Ascending aorta (tissue), 2 donors: Measurements from ENCODE around the gene RNASE8. TPM values are rescaled to one million over a fixed set of nuclear protein-coding genes. Genes with fewer than 3 reads are reported as not detected.

Experiments
- DNase-seq, 2 donors: peaks; one replicate each; pipeline ENCODE4 v3.0.0-alpha.2; 2019; ENCODE audit warnings: low spot score in 2 of 2
- H3K27ac ChIP-seq, 2 donors: fragments of 200-600 bp; sonication (generic); one replicate each; pipeline ENCODE4 v1.5.1; 2016 to 2017; ENCODE audit warnings: mild to moderate bottlenecking in 1 of 2
- H3K27me3 ChIP-seq: fragments of 200-600 bp; sonication (generic); one replicate; pipeline ENCODE4 v1.5.1; 2017
- H3K36me3 ChIP-seq, 2 donors: fragments of 200-600 bp; sonication (generic); one replicate each; pipeline ENCODE4 v1.5.1; 2016
- H3K4me1 ChIP-seq, 2 donors: fragments of 200-600 bp; sonication (generic); one replicate each; pipeline ENCODE4 v1.5.1; 2016 to 2017; ENCODE audit warnings: mild to moderate bottlenecking in 1 of 2
- H3K4me3 ChIP-seq, 2 donors: fragments of 200-600 bp; sonication (generic); one replicate each; pipeline ENCODE4 v1.5.1; 2016 to 2017; ENCODE audit warnings: mild to moderate bottlenecking in 1 of 2
- H3K9me3 ChIP-seq, 2 donors: fragments of 200-600 bp; sonication (generic); one replicate each; pipeline ENCODE4 v1.5.1; 2016
- CTCF ChIP-seq, 3 experiments: fragments of 200-600 bp in 2 of 3; fragments of 450-650 bp in 1 of 3; sonication (generic) in 2 of 3; IDR thresholded peaks; one replicate each; pipeline ENCODE4 v1.5.1; 2016 to 2019; ENCODE audit warnings: antibody characterized with exemption in 3 of 3, mild to moderate bottlenecking in 1 of 3, moderate library complexity in 1 of 3
- intact Hi-C: fragments of 100-400 bp; cut with DNase I; formaldehyde crosslinking; loops from one replicate; pipeline ENCODE4 v1.15.1; 2023
- total RNA-seq: library from RNA; depleted of rRNA; stranded (reverse); fragments of >200 nt; gene quantifications from one replicate; pipeline ENCODE4 v1.1.0, GENCODE V29; 2016

Gene RNASE8
- total RNA-seq, 1 donor from 2014 or later: not detected

DNA sequence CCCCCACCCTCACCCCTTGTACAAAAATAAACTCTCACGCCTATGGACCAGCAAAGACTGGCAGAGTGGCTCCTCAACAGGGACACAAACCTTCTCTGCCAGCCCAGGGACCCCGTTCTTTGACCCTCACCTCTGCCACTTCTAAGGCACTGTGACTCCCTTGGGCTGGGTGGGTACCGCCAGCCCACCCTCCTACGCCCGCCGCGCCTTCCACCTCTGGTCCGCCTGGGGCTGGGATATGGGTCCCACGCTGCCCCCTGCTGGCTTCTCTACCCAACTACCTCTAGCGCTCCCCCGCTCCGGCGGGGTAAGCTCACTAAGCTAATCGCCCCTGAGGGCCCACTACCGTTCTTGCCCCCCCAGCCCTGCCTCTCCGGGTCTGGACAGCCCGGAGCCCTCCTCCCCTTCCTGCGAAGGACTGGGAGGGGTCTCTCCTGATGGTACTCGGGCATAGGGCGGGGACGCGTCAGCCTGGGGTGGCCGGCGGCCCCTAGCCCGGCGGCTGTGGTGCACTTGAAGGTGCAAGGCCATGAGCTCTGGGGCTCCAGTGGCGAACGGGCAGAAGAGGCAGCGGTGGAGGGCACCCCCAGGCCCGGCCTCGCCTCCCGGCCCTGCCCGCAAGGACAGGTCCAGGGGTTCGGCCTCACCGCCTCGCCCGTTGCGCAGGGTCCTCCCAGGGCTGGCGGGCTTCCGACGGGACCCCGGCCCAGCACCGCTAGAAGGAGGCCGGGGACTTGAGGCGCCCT is 32.7 kb downstream of the RNASE8 start:
- no peak for DNase-seq
- TF ChIP-seq CTCF (IDR thresholded peaks at IDR 0.05): peak; percentile 43 to 60 (median 45)
- Histone ChIP-seq H3K4me1 (peaks cover 0 to 10% of the 10 kb centered on the region in 2 donors), H3K9me3 (no peaks in the 10 kb centered on the region), H3K4me3 (no peak overlapping the region), H3K36me3 (peaks cover 32 to 58% of the 10 kb centered on the region in 2 donors), H3K27me3 (no peaks in the 10 kb centered on the region), H3K27ac (no peak overlapping the region)
- intact Hi-C loops: loop anchor here (5.0 to 10.0 kb wide), 3 partner anchors 103 to 628 kb away; partner anchors contain the start of genes METTL17 and PIP4P1

GRCh38 chr14:21090940-21091663 is 33.5 kb downstream of the RNASE8 start:
- H3K27me3 ChIP-seq: no peaks in the 10 kb centered on the region
- peaks cover 26 to 50% of the 10 kb centered on the region in 2 donors for H3K36me3 ChIP-seq
- no peak overlapping the region for H3K27ac ChIP-seq
- DNase-seq: no peak
- H3K4me1 ChIP-seq: peaks cover 0 to 10% of the 10 kb centered on the region in 2 donors
- no peak for TF ChIP-seq CTCF (IDR thresholded peaks at IDR 0.05)
- no peak overlapping the region for H3K4me3 ChIP-seq
- intact Hi-C loops: loop anchor here (5.0 to 10.0 kb wide), 3 partner anchors 104 to 629 kb away; partner anchors contain the start of genes METTL17 and PIP4P1
- H3K9me3 ChIP-seq: no peaks in the 10 kb centered on the region

GRCh38 chr14:21091821-21092272 is 34.2 kb downstream of the RNASE8 start:
- TF ChIP-seq CTCF (IDR thresholded peaks at IDR 0.05): no peak
- intact Hi-C loops: loop anchor here (1.0 to 10.0 kb wide), 6 partner anchors 12 to 630 kb away; partner anchors contain the start of genes METTL17 and PIP4P1
- no peak for DNase-seq
- H3K9me3 ChIP-seq: no peaks in the 10 kb centered on the region
- H3K27ac ChIP-seq: peak overlapping the region in 1 of 2 donors; percentile 36
- peaks cover 0 to 10% of the 10 kb centered on the region in 2 donors for H3K4me1 ChIP-seq
- no peak overlapping the region for H3K4me3 ChIP-seq
- H3K36me3 ChIP-seq: peaks cover 25 to 49% of the 10 kb centered on the region in 2 donors
- no peaks in the 10 kb centered on the region for H3K27me3 ChIP-seq

- intact Hi-C loops: loop anchor here (1.0 to 10.0 kb wide), 6 partner anchors 12 to 630 kb away; partner anchors contain the start of genes METTL17 and PIP4P1
- TF ChIP-seq CTCF (IDR thresholded peaks at IDR 0.05): peak; percentile 100
- H3K27ac ChIP-seq: peak overlapping the region in 1 of 2 donors; percentile 36
- H3K4me3 ChIP-seq: no peak overlapping the region
- no peaks in the 10 kb centered on the region for H3K27me3 ChIP-seq
- peaks cover 25 to 49% of the 10 kb centered on the region in 2 donors for H3K36me3 ChIP-seq
- peaks cover 0 to 8% of the 10 kb centered on the region in 2 donors for H3K4me1 ChIP-seq
- peak in 1 of 2 donors; percentile 86 for DNase-seq
- H3K9me3 ChIP-seq: no peaks in the 10 kb centered on the region
Observed at GRCh38 chr14:21092273-21093011, 34.8 kb downstream of the RNASE8 start.

DNA sequence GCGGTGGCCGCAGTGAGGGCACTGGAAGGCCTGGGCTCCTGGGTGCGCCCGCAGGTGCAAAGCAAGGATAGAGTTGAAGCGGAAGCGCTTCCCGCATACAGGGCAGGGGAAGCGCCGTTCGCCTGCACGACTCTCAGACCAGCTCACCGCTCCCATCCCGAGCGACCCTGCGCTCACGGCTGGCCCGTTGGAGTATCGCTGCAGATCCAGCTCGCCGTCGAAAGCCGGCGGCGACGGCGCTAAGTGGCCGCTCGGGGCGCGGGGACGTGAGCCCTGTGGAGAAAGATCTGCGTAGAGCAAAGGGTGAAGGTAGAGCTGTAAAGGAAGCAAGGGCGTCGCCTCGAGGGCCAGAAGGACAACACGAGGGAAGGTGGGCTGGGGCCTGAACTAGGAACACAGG is 35.4 kb downstream of the RNASE8 start:
- H3K27me3 ChIP-seq: no peaks in the 10 kb centered on the region
- H3K4me3 ChIP-seq: no peak overlapping the region
- DNase-seq: no peak
- peaks cover 0 to 8% of the 10 kb centered on the region in 2 donors for H3K4me1 ChIP-seq
- peaks cover 25 to 47% of the 10 kb centered on the region in 2 donors for H3K36me3 ChIP-seq
- intact Hi-C loops: loop anchor here (5.0 to 10.0 kb wide), 3 partner anchors 106 to 631 kb away; partner anchors contain the start of genes METTL17 and PIP4P1
- no peak overlapping the region for H3K27ac ChIP-seq
- TF ChIP-seq CTCF (IDR thresholded peaks at IDR 0.05): no peak
- no peaks in the 10 kb centered on the region for H3K9me3 ChIP-seq
